Measurements from ENCODE around the gene ADARB2. TPM values are rescaled to one million over a fixed set of nuclear protein-coding genes. Genes with fewer than 3 reads are reported as not detected.

The ADARB2 gene
- total and polyA plus RNA-seq, 8 donors: 0.34 to 24.7 (median 3.2) TPM

GRCh38 chr10:1660815-1661214 lies 76.5 kb downstream of the ADARB2 start:
- Histone ChIP-seq H3K9me3 (no peaks in the 10 kb centered on the region), H3K36me3 (no peaks in the 10 kb centered on the region), H3K4me1 (no peaks in the 10 kb centered on the region), H3K27ac (no peak overlapping the region), H3K4me3 (no peak overlapping the region), H3K27me3 (no peaks in the 10 kb centered on the region)
- intact Hi-C loops (cut with DNase I): no loop called here
- WGBS, 2 donors: 17 to 20% methylated on average over 5 of the region's 5 CpGs
- ATAC-seq (peak in 2 of 4 donors; percentile 37 to 40), DNase-seq (no peak), FAIRE-seq (no peak)
- no peak for TF ChIP-seq CTCF (IDR thresholded peaks at IDR 0.05)

- no peaks in the 10 kb centered on the region for H3K4me1 ChIP-seq
- intact Hi-C loops (cut with DNase I): no loop called here
- ATAC-seq (no peak), FAIRE-seq (no peak), DNase-seq (no peak)
- H3K36me3 ChIP-seq: no peaks in the 10 kb centered on the region
- H3K27me3 ChIP-seq: no peaks in the 10 kb centered on the region
- no peak overlapping the region for H3K4me3 ChIP-seq
- TF ChIP-seq CTCF (IDR thresholded peaks at IDR 0.05): no peak
- no peak overlapping the region for H3K27ac ChIP-seq
- 64 to 67% methylated on average over 7 of the region's 7 CpGs for WGBS, 2 donors
- H3K9me3 ChIP-seq: no peaks in the 10 kb centered on the region
Observed at GRCh38 chr10:1660386-1660785, 76.9 kb downstream of the ADARB2 start.

- no peaks in the 10 kb centered on the region for H3K4me1 ChIP-seq
- FAIRE-seq (no peak), ATAC-seq (no peak), DNase-seq (no peak)
- no peak overlapping the region for H3K27ac ChIP-seq
- 76 to 87% methylated on average over 21 of the region's 21 CpGs for WGBS, 2 donors
- H3K4me3 ChIP-seq: no peak overlapping the region
- intact Hi-C loops (cut with DNase I): no loop called here
- H3K36me3 ChIP-seq: no peaks in the 10 kb centered on the region
- H3K27me3 ChIP-seq: no peaks in the 10 kb centered on the region
- TF ChIP-seq CTCF (IDR thresholded peaks at IDR 0.05): no peak
- H3K9me3 ChIP-seq: no peaks in the 10 kb centered on the region
Observed at GRCh38 chr10:1659221-1659791, 78.0 kb downstream of the ADARB2 start.

GRCh38 chr10:1658658-1659057 lies 78.7 kb downstream of the ADARB2 start:
- no peak for TF ChIP-seq CTCF (IDR thresholded peaks at IDR 0.05)
- Histone ChIP-seq H3K27me3 (no peaks in the 10 kb centered on the region), H3K9me3 (no peaks in the 10 kb centered on the region), H3K4me1 (no peaks in the 10 kb centered on the region), H3K4me3 (no peak overlapping the region), H3K27ac (no peak overlapping the region), H3K36me3 (no peaks in the 10 kb centered on the region)
- FAIRE-seq (no peak), ATAC-seq (no peak), DNase-seq (no peak)
- 56 to 67% methylated on average over 6 of the region's 6 CpGs for WGBS, 2 donors
- intact Hi-C loops (cut with DNase I): no loop called here

- ATAC-seq (no peak), FAIRE-seq (no peak), DNase-seq (no peak)
- intact Hi-C loops (cut with DNase I): no loop called here
- Histone ChIP-seq H3K9me3 (no peaks in the 10 kb centered on the region), H3K36me3 (no peaks in the 10 kb centered on the region), H3K4me1 (no peaks in the 10 kb centered on the region), H3K4me3 (no peak overlapping the region), H3K27me3 (no peaks in the 10 kb centered on the region), H3K27ac (no peak overlapping the region)
- 54 to 68% methylated on average over 7 of the region's 7 CpGs for WGBS, 2 donors
- TF ChIP-seq CTCF (IDR thresholded peaks at IDR 0.05): no peak
Observed at GRCh38 chr10:1657479-1657878, 79.8 kb downstream of the ADARB2 start.
